ENCODE data around the gene GYPE. TPM values are rescaled to one million over a fixed set of nuclear protein-coding genes. Genes with fewer than 3 reads are reported as not detected.

The GYPE gene
- under 0.01 and 0.16 TPM in 2 replicates for total RNA-seq

DNA sequence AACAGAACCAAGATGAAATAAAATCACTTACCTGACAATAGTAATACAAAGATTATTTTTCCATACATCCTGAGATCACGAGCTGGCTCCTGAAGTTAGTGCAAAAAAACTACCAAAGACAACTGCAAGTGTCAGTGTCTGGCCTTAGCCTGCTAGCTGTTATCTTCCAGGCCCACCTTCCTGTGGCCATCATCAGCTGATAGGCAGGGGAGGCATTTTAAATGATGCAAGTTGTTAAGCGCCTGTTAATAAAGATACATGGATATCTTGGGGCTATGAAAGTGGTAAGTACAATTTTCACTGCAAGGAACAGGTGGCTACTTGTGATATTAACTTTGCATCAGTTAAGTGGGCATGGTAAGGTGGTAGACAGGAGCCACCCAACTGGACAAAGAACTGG lies at the start of gene GYPE:
Gene GYPE, minus strand, starts transcription at position 120 of the 400 bp plus-strand sequence. Its CDS starts 52 bp downstream, at position 68.

Other genes with a start within 250 kb of the GYPE start
- gene FREM3, start 204.9 kb downstream of the GYPE start, total RNA-seq, result not detected in 2 replicates
- not detected in 2 replicates for gene GYPB, start 113.8 kb upstream of the GYPE start, total RNA-seq
- not detected in 2 replicates for gene GYPA, start 235.2 kb upstream of the GYPE start, total RNA-seq

Measured in mesangial cell (primary cell).